DMS 273 (cell line): ENCODE results near the gene LRRC8E.

Experiments used
- DNase-seq: peaks from one replicate; lab custom pipeline; 2025; ENCODE audit not compliant: unreplicated experiment; lab: John Stamatoyannopoulos, UW

Gene LRRC8E

DNA sequence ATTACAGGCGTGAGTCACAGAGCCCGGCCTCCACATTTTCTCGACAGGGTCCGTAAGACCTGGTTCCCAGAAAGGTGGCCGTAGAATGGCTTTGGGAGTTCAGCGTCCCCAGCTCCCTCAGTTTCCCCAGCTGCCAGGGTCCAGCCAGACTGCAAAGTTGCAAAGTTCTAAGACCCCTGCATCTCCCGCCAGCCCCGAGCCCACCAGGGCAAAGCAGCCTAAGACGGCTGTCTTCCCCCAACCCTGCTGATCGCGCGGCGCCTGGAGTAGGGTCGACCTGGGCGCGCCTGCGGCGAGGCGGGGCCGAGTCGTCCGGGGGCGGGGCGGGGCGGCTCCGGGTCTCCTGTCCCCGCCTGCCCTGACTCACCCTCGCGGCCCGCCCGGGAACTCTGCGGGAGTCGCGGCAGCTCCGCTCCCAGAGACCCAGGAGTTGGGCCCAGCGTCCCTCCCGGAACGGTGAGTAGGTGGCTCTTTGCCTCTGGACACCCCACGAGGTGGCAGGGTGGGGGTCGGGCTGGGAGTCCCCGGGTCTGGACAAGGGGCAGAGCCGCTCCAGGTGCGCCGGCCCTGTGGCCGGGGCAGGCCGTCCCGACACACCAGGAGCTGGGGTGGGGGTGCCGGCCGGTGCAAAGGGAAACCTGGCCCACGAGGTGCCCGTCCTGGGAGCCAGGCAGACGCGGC is at the start of gene LRRC8E:
LRRC8E (plus strand) TSS at position 366 of the 681 bp plus-strand sequence. CDS start 7,094 bp downstream, outside the sequence.
- peak; percentile 67 for DNase-seq

DNA sequence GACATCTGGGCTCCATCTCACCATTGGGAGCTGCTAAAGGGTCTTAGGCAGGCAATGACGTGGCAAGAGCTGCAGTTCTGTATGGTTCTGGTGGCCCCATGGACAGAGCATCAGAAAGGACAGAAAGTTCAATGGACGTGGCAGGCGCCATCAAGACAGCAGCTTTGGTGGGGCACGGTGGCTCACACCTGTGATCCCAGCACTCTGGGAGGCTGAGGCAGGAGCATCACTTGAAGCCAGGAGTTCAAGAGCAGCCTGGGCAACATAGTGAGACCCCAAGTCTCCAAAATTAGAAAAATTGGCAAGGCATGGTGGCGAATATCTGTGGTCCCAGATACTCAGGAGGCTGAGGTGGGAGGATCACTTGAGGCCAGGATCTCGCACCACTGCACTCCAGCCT is 48.8 kb upstream of the LRRC8E start:
- no peak for DNase-seq

DNA sequence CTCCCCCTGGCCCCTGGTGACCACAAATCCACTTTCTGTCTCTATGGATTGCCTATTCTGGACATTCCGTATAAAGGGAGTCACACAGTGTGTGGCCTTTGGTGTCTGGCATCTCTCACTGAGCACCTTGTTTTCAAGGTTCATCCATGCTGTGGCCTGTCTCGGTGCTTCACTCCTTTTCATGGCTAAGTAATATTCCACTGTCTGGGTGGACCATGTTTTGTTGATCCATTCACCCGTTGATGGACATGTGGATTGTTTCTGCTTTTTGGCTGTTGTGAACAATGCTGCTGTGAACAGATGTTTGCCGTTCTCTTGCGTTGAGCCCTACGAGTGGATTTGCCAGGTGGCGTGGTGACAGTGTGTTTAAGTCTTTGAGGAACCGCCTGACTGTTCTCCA is 47.7 kb upstream of the LRRC8E start:
- DNase-seq = no peak

DNA sequence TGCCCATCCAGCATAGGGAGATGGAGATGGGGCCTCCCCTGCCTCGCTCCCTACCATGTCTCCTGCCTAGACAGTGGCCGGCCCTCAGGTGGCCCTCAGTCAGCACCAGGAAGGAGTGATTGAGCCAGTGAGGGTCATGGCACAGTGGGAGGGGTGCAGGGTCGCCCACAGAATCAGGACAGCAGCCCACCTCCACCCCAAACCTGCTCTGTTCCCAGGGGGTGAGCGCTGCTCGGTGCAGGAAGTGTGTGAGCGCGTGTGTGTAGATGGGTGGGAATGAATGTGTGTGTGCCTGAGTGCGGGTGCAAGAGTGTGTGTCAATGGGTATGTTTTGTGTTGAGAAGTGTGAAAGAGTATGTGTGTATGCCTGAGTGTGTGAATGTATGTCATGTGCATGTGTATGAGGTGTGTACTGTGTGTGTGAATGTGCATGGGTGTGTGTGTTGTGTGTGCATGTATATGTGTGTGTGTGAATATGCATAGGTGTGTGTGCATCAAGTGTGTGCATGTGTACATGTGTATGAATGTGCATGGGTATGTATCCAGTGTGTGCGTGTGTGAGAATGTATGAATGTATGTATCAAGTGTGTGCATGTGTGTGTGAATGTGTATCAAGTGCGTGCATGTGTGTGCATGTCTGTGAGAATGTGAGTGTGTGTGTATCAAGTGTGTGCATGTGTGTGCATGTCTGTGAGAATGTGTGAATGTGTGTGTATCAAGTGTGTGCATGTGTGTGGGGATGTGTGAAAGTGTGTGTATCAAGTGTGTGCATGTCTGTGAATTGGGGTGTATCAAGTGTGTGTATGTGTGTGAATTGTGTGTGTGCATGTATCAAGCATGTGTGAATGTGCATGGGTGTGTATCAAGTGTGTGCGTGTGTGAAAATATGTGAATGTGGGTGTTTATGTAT is 46.3 kb upstream of the LRRC8E start:
- no peak for DNase-seq

DNA sequence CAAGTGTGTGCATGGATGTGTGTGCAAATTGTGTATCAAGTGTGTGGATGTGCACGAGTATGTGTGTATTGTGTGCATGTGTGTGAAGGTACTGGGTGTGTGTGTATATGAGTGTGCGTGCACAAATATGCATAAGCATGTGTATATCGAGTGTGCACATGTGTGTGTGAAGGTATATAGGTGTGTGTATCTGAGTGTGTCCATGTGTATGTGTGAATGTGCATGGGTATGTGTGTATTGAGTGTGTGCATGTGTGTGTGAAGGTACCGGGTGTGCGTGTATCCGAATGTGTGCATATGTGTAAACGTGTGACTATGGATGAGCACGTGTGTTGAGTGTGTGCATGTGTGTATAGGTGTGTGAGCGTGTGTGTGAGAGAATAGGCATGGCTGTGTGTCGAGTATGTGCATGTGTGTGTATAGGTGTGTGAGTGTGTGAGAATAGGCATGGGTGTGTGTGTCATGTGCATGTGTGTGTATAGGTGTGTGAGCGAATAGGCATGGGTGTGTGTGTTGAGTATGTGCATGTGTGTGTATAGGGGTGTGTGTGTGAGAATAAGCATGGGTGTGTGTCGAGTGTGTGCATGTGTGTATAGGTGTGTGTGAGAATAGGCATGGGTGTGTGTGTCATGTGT is 45.5 kb upstream of the LRRC8E start:
- no peak for DNase-seq

DNA sequence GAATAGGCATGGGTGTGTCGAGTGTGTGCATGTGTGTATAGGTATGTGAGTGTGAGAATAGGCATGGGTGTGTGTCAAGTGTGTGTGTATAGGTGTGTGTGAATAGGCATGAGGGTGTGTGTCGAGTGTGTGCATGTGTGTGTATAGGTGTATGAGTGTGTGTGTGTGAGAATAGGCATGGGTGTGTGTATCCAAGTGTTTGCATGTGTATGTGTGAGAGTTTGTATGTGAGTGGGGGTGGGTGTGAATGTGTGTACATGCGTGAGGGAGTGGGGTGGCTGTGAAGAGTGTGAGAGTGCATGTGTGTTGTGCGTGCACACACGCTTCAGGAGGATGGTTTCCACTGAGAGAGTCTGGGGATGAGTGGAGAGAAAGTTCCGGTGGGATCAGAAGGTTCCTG is 44.8 kb upstream of the LRRC8E start:
- no peak for DNase-seq

DNA sequence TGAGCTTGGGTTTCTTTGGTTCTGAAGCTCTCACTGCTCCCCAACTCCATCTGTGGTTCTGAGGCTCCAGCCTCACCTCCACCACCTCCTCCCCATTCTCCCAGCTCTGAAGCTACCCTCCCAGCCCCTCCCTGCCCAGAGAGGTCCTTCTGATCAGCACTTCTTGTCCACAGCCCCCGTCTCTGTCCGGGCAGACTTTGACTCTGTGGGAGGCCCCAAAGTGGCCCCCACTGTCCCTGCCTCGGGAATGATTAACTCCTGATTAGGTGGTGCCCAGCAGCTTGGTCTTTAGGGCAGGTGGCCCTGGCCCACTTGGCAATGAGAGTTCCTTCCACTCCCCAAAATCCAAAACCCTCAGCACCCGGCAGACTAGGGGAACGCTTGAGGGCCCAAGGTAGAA is 43.9 kb upstream of the LRRC8E start:
- no peak for DNase-seq

DNA sequence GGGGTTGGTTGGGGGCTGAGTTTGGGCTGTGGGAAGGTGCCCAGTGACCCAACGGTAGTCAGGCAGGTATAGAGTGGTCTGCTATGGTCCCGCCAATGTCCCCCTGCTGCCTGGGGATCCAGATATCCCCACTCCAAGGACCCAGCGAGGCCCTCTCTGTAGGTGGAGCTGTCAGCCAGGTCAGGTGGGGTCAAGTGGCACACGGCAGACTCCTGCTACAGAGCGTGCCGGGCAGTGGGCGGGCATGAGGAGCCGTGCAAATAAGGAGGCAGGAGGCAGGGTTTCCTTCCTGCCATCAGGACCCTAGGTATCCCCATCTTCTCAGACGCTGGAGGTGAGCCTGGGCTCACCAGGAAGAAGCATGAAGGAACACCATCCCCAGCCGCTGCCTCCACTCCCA is 43.4 kb upstream of the LRRC8E start:
- DNase-seq = no peak

DNA sequence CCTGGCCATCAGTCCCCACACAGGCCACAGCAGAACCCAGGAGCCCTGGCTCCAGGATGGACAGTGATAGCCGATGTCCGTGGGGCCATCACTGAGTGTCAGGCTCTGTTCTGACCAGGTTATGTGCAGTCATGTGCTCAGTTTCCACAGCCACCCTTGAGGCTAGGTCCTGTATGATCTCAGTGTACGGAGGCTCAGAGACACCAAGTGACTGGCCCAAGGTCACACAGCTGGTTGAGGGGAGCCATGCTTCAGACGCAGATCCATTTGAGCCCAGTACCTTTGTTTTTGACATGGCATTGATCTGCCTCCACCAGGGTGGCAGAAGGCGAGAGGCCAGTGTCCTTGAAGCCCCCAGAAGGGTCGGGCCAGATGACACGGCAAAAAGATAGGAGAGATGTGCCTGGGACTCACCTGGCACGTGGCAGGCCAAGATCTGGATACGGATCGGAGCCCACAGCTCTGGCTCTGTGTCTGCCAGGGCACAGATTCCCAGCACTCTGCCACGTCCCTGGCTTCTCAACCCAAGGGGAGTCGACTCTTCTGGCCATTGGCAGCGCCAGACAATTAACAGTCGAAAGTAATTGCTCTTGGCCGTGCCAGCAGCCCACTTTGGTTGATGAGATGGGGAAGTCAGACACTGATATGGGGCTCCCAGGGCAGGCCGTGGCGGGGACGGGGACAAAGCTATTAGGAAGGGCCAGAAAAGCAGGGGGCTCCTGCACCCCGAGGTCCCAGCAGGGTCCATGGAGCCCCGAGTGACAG is 42.7 kb upstream of the LRRC8E start:
- no peak for DNase-seq

DNA sequence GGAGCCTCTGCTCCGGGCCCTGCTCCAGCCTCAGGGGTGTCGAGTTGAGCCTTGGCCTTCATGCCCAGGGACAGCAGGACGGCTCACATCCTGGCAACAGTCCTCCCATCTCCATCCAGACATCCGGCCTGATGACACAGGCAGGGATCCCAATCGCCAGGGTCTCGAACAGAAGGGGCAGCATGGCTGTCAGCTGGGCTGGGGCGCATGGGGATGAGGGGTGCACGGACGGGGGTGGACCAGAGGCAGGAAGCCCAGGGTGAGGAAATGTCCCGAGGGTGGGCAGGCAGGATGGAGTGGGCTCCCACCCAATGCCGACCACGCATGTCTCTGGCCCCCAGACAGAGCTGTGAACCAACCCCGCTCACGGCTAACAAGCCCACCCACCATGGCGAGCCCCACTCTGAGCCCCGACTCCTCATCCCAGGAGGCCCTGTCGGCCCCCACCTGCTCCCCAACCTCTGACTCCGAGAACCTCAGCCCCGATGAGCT is 42.1 kb upstream of the LRRC8E start:
- DNase-seq = no peak

DNA sequence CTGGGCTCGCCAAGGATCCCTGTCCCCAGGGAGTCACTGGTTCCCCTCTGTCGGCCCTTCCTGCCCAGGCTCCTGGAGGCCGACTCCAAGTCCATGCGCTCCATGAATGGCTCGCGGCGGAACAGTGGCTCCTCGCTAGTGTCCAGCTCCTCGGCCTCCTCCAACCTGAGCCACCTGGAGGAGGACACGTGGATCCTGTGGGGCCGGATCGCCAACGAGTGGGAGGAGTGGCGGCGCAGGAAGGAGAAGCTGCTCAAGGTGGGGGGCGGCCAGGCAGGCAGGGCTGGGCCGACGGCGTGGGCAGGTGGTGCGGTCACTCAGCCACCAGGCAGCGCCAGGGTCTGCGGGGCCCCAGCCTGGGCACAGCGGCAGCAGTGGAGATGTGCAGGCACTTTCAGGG is 40.6 kb upstream of the LRRC8E start:
- DNase-seq = no peak

DNA sequence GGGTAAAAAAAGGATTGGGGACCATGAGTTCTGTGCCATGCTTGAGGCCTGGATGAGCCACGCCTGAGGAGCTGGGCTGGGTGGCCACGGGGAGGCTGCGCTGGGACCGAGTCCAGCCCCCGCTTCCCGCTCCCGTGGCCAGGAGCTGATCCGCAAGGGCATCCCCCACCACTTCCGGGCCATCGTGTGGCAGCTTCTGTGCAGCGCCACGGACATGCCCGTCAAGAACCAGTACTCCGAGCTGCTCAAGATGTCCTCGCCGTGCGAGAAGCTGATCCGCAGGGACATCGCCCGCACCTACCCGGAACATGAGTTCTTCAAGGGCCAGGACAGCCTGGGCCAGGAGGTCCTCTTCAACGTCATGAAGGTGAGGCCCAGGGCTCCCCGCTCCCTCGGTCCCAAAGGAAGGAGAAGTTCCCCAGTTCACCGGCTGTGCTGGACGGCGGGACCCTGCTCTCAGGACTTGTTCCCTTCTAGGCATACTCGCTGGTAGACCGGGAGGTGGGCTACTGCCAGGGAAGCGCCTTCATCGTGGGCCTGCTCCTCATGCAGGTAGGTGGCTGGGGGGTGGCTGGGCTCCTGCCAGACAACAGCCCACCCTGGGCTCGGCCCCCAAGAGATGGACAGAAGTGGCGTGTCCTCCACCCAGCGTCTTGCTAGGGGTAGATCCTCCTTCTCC is 39.4 kb upstream of the LRRC8E start:
- DNase-seq = no peak

DNA sequence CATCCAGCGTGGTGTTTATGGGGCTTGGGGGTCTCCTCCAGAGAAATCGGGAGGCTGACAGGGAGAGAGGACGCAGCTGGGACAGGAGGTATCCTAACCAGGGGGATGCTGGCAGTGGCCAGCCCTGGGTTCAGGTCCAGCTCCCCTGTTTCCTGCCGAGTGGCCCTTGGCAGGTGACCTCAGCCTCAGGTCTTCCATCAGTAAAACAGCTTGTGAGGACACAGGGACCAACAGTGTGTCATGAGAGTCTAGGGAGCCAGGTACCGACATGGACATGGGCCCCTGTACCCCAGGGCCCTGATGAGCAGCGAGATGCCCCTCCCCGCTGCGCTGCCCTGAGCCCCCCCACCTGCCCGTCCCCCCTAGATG is 38.7 kb upstream of the LRRC8E start:
- DNase-seq = no peak

DNA sequence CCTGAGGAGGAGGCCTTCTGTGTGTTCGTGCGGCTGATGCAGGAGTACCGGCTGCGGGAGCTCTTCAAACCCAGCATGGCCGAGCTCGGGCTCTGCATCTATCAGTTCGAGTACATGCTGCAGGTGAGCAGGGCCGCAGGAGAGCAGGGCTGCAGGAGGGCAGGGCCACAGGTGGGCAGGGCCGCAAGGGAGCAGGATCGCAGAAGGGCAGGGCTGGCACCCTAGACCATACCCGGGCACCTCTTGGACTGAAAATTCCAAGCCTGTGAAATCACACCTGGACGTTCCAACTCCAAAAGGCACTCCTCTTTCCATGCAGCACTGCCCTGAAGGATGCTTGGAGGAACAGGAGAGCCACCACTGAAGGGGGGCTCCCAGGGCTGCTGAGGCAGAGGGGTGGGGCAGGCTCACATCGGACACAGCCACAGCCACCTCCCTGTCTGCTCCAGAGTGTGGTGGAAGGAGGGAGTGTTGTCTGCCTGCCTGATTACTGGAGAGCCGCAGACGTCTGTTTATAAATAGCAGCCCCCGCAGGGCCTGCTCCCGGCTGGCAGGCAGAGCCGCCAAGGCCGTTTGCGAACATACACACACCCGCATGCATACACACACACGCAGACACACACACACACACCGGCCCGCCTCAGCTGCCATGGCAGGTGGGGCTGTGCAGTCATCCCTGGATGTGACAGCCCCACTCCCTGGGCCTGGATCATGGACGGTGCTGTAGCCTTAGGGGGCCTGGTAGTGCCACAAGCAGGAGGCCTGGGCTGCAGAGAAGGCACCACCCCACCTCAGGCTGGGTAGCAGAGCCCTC is 38.1 kb upstream of the LRRC8E start:
- DNase-seq = peak; percentile 58

DNA sequence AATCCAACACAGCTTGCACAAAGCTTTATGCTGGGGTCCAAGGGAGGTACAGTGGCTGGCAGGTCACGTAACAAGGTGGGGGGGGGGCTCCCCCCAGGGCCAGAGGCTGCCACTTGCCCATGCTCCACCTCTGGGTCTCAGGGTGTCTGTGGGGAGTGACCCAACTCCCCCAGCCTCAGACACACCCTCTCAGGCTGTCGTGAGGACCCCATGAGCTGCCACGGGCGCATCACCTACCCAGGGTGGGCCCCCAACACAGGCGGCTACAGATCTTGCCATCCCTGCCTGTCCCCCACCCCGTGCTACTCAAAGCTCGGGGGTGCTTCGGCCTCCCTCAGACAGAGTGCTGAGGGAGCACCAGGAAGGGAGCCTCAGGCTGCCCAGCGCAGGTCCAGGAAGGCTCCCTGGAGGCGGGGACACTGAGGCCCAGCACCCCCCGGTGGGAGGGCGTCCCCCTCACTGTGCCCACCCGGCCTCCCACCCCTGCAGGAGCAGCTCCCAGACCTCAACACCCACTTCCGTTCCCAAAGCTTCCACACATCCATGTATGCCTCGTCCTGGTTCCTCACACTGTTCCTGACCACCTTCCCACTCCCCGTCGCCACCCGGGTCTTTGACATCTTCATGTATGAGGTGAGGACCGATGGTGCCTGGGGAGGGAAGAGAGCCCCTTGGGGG is 37.2 kb upstream of the LRRC8E start:
- no peak for DNase-seq

DNA sequence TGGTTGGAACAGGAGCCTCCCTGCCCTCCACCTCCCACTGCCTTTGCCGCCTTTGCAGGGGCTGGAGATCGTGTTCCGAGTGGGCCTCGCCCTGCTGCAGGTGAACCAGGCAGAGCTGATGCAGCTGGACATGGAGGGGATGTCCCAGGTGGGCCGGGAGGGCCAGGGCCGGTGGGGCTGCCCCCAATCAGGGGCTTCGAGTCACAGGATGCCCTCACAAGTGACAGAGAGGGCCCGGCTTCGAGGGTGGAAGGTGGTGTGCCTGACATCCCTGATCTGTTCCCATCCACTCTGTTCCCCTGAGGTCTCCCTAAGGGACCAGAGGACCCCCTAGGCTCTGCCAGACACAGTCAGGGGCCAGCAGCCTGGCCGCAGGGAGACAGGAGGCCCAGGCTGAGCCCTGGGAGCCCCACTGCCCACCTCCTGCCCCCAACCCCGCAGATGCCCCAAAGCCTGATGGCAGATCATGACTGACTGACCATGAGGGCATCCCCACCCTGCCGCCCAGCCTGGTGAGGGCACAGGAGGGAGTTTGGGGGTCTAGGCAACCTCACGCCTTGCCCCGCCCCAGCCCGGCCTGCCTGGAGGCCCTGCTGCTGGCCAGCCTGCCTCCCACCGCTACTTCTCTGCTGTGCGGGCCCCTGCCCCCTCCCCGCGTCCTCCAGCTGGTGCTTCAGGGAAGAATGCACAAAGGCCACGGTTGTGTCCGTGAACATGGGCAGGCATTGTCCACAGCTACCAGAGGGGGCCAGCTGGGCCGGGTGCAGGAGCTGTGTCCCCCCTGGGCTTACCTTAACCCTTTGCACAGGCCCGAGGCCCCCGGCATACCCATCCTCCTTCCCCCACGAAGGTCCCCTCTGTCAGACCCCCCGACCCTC is 36.4 kb upstream of the LRRC8E start:
- no peak for DNase-seq

DNA sequence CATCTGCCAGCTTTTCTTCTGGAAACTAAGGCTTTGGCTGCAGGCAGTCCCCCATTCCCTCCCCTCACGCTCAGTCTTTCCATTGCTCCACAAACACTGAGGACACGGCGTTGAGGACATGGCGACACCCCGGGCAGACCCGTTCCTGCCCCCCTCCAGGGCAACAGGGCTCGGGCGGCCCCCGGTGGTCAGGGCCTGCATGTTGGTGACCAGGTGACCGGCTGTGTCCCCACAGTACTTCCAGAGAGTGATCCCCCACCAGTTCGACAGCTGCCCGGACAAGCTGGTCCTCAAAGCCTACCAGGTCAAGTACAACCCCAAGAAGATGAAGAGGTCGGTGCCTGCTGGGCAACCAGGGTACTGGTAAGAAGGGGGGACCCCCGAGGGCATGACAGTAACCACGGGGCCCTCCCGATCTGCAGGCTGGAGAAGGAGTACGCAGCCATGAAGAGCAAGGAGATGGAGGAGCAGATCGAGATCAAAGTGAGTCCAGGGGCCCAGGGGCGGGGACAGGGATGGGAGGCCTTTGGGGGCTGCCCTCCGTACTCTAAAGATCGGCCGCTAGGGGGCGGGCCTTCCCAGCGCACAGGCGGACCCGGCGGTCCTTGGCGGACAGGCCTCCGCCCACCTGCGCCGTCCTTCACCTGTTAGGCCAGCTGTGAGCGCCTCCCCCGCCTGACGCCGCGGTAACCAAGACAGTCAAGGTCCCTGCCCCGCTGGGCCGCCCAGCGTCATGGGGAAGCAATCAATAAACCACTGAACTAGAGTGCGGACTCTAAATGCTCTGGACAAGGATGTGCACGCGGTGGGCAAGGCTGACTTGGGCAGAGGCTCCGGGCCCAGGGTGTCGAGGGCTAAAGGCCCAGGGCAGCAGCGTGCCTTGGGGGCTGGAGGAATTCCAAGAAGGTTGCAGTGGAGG is 35.2 kb upstream of the LRRC8E start:
- peak; percentile 89 for DNase-seq
